GM18507 (cell line): ENCODE results near the gene ACTR8.
"Not testable (repeated sequence)": the region's sequence is repeated elsewhere in the genome, so short reads cannot be mapped to it uniquely, and the experiment has no call there.

Experiments used
- DNase-seq: peaks from one replicate; pipeline ENCODE4 v3.0.0; 2011; ENCODE audit warnings: low read depth; ENCODE audit not compliant: insufficient read length; ENCODE audit errors: extremely low spot score
- FAIRE-seq: peaks from 2 replicates; lab custom pipeline; 2011; peaks lifted over from hg19 to GRCh38; lab: Jason Lieb, UNC

Gene ACTR8

DNA sequence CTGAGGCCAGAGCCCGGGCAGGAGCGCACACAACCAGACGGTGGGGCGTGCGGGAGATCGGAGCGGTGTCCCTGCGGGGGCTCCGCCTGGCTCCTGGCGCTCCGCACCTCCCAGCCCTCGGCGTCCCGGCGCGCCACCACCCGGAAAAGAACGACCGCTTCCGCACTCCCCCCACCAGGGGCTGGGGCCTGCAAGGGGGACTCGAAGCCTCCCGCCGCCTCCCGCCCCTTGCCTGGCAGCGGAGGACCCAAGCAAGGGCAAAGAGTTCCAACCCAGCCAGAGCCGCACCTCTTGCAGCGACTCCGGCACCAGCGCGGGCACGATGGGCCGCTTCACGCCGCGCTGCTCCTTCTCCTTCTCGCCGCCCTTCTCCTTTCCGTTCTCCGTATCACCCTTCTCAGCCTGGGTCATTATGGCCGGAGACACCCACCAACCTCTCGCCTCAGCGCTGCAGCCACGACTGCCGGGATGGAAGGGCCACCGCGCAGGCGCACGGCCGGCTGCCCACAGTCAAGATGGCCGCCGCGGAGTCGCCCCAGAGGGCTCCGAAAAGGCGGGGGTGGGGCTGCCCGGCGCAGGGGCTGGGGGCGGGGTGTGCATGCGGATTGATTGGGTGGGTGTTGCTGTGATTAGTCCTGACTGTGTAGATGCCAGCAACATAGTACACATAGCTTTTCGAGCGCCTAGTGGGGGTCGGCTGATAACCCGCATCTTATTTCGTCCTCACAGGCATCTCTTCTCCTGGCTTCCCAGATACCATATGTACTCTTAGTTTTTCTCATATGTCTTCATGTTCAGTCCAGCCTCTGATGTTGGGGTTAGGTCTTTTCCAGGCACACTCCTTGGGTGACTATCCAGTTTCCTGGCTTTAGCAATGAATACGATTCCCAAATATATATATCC, at the start of gene ACTR8:
TSS of gene ACTR8 (minus strand) at position 462 of the 903 bp plus-strand sequence. CDS start at position 411, 51 bp downstream.
- FAIRE-seq (peak; percentile 81), DNase-seq (peak; percentile 89)

GRCh38 chr3:53927208-53927872, 45.4 kb upstream of the ACTR8 start:
- not testable (repeated sequence) for FAIRE-seq

DNA sequence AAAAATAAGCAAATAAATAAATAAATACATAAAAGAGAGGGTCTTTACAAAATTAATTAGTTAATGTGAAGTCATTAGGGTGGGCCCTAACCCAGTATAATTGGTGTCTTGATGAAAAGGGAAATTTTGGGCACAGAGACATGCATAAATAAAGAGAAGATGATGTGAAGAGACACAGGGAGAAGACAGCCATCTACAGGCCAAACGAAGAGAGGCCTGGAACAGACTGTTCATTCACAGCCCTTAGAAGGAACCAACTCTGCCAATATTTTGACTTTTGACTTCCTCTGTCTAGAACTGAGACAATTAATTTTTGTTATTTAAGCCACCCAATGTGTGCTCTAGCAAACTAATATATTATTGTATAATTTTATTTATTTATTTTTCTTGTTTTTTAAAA, 39.3 kb upstream of the ACTR8 start:
- FAIRE-seq: peak; percentile 54

More at GRCh38 chr3:53927208-53927872, 45.4 kb upstream of the ACTR8 start:
- DNase-seq: not testable (repeated sequence)

GRCh38 chr3:53919741-53920140, 37.8 kb upstream of the ACTR8 start:
- FAIRE-seq (no peak), DNase-seq (no peak)

More for the DNA sequence above, 39.3 kb upstream of the ACTR8 start:
- no peak for DNase-seq

DNA sequence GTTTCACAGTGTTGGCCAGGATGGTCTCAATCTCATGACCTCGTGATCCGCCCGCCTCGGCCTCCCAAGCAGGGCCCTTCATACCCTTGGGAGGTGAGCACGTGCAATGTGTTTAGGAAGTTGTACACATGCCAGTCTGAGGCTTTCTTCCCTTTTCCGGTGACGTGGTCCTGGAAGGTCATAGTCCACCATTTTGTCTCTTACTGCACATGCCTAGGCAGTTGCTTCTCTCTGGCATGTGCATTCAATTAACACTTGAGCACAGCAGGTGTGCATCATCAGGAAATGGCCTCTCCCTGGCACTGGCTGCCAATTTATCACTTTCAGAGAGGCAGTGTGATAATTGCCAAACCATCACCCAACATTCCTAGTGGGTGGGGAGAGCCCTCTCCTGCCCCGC, 31.4 kb upstream of the ACTR8 start:
- FAIRE-seq: no peak
- no peak for DNase-seq

DNA sequence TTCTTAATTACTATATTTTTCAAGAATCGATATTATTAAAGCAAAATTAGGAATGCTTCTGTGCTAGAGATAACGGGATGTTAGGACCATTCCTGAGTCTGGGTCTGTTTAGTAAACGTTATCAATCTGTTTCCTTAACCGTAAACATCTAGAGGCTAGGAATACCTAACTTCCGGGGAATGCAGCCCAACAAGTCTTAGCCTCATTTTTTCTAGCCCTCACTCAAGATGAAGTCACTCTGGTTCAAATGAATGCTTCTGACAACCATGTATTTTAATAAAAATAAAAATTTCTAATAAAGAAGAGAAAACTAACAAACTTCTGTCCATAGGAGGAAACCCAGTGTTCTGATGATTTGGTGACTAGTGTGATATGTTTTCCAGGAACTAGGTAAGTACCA, 20.8 kb upstream of the ACTR8 start:
- FAIRE-seq (no peak), DNase-seq (no peak)

- FAIRE-seq: no peak
- DNase-seq: no peak
Observed at GRCh38 chr3:53902067-53902466, 20.1 kb upstream of the ACTR8 start.

DNA sequence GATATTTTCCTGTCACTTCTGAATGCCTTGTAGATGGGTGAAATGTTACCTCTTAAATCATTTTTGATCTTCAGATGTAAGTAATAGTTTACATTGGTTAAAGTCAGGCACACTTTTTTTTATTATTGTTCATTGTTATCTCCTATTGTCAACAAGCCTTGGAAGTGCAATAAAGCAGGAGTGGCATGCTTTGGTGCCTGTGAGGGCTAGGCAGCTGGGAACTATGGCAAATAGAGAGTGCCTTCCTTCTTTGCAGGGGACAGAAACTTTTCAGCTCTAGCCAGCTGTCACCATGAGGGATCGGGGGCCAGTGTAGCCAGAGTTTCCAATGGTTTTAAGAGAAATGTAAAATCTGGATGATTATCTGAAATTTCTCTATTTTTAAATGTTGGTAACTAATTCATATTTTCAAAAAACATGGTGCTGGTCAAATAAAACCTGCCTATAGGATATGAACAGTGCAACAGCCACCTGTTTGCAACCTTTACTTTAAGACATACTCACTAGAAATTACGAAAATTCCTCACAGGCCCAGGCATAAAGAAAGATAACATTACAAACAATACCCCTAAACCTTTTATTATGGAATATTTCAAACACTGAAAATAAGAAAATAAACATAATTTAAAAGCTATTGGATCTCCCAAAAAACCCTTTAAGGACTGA, 18.8 kb upstream of the ACTR8 start:
- no peak for DNase-seq
- FAIRE-seq: no peak

GRCh38 chr3:53899750-53900149, 17.8 kb upstream of the ACTR8 start:
- no peak for FAIRE-seq

DNA sequence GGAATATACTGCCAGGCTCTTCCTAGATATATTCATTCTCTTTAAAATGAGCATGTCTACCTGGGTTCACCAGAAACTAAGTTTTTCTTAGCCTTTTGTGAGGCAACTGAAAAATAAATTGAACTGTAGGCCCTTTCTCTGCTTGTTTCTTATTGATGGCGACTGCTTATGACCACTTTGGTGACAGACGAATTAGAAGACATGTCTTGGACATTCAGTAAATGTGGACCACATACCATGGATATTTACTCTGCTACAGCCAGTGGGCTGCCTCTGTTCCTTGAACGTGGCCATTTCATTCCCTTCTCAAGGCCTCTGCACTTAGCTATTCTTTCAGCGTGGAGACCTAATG, 10.3 kb upstream of the ACTR8 start:
- DNase-seq: no peak
- no peak for FAIRE-seq

More at GRCh38 chr3:53899750-53900149, 17.8 kb upstream of the ACTR8 start:
- no peak for DNase-seq

- FAIRE-seq: peak; percentile 100
- DNase-seq: peak; percentile 80
Observed at GRCh38 chr3:53891497-53892285, 9.7 kb upstream of the ACTR8 start, which contains the start of gene SELENOK. Gene SELENOK, minus strand, starts transcription at chr3:53891859.

DNA sequence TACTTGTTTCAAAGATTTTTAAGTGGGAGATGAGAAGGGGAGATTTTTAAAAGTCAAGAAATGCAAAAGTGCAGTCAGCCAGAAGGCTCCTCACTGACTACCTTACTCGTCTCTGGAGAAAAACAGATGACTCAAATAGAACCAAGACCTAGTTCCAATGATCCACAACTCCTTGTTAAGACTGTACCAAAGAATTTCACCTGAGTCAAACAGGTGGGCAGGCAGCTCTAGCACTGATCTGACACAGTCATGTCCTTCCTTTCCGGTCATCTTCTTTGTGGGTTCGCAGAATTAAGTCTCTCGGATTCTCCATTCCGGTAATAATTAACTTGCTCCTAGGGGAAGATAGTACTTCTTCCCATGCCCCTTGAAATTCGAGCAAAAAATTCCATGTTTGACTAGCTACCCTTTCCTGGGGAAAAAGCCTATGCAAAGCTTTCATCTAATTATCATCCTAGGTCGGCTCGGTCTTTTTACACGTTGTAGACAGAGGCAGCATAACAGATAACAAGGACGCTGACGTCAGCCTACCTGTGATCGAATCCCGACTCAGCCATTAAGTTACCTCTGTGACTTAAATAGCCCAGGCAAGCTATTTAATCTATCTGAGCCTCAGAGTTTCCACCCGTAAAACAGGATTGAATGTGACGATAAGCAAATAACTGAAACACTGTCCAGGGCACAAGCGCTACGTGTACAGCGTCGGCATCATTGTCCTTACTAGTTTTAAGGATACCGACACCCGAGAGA, 8.9 kb upstream of the ACTR8 start:
- DNase-seq: no peak
- FAIRE-seq: peak; percentile 66

- DNase-seq (no peak), FAIRE-seq (no peak)
Observed at GRCh38 chr3:53888232-53888631, 6.3 kb upstream of the ACTR8 start.

GRCh38 chr3:53887446-53887845, 5.5 kb upstream of the ACTR8 start:
- DNase-seq: no peak
- FAIRE-seq: no peak

- peak; percentile 29 for FAIRE-seq
- DNase-seq: no peak
Observed at GRCh38 chr3:53885239-53885638, 3.3 kb upstream of the ACTR8 start.

DNA sequence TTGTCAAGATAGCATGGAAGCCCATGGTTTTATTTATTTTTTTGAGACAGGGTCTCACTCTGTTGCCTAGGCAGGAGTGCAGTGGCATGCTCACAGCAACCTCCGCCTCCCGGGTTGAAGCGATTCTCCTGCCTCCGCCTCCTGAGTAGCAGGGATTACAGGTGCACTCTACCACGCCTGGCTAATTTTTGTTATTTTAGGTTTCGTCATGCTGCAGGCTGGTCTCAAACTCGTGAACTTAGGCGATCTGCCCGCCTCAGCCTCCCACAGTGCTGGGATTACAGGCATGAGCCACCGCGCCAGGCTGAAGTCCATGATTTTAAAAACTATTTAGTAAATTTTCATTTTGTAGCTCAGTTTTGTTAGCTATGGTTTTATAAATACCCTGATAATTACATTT, 2.7 kb upstream of the ACTR8 start:
- no peak for FAIRE-seq

GRCh38 chr3:53883008-53883407, 1.1 kb upstream of the ACTR8 start:
- DNase-seq: no peak

More for the DNA sequence above, 2.7 kb upstream of the ACTR8 start:
- DNase-seq: no peak

GRCh38 chr3:53880396-53881345, 1.3 kb downstream of the ACTR8 start:
- FAIRE-seq (peak; percentile 49), DNase-seq (no peak)

More at GRCh38 chr3:53883008-53883407, 1.1 kb upstream of the ACTR8 start:
- no peak for FAIRE-seq
